Natural killer cell (primary cell): ENCODE results near the gene CALN1. TPM values are rescaled to one million over a fixed set of nuclear protein-coding genes. Genes with fewer than 3 reads are reported as not detected.

Source experiments
- ATAC-seq, 3 donors: fragments of 150-1000 bp in 2 of 3; fragments of 200-7000 bp in 1 of 3; cut with Tn5 transposase; 1 replicate in 1 of 3; 2 replicates in 2 of 3; pipeline ENCODE4 v1.10.0; 2021; ENCODE audit warnings: mild to moderate bottlenecking in 2 of 3, moderate library complexity in 2 of 3
- DNase-seq, 2 donors: peaks; one replicate each; pipeline versions ENCODE4 v3.0.0 to v3.0.0-alpha.2; 2013 to 2021; ENCODE audit warnings: mixed read lengths in 1 of 2
- H3K27ac ChIP-seq: one replicate; pipeline ENCODE4 v1.5.1; 2013; ENCODE audit warnings: mild to moderate bottlenecking, low read length
- H3K27me3 ChIP-seq: one replicate; pipeline ENCODE4 v1.6.1; 2013; ENCODE audit warnings: low read length; ENCODE audit not compliant: control insufficient read depth, insufficient read depth
- H3K36me3 ChIP-seq: one replicate; pipeline ENCODE4 v1.6.1; 2013; ENCODE audit warnings: low read length; ENCODE audit not compliant: control insufficient read depth, insufficient read depth
- H3K4me1 ChIP-seq: one replicate; pipeline ENCODE4 v1.6.1; 2013; ENCODE audit warnings: low read length; ENCODE audit not compliant: control insufficient read depth, insufficient read depth
- H3K4me3 ChIP-seq: one replicate; pipeline ENCODE4 v1.5.1; 2013; ENCODE audit warnings: low read length
- H3K9me3 ChIP-seq: one replicate; pipeline ENCODE4 v1.6.1; 2013; ENCODE audit warnings: low read length; ENCODE audit not compliant: control insufficient read depth, insufficient read depth
- H3K27ac Mint-ChIP-seq, 2 donors: one replicate each; pipeline ENCODE4 v1.8.0; 2022; ENCODE audit warnings: mild to moderate bottlenecking in 2 of 2, mixed read lengths in 2 of 2, moderate library complexity in 1 of 2
- H3K27me3 Mint-ChIP-seq, 2 donors: one replicate each; pipeline ENCODE4 v1.8.0; 2022; ENCODE audit warnings: low read depth in 2 of 2, mixed read lengths in 2 of 2
- H3K36me3 Mint-ChIP-seq: one replicate; pipeline ENCODE4 v1.8.0; 2022; ENCODE audit warnings: mixed read lengths
- H3K4me1 Mint-ChIP-seq, 2 donors: one replicate each; pipeline ENCODE4 v1.8.0; 2022; ENCODE audit warnings: mixed read lengths in 2 of 2
- H3K4me3 Mint-ChIP-seq: one replicate; pipeline ENCODE4 v1.8.0; 2022; ENCODE audit warnings: mild to moderate bottlenecking, moderate library complexity, mixed read lengths
- H3K9me3 Mint-ChIP-seq, 2 donors: one replicate each; pipeline ENCODE4 v1.8.0; 2022; ENCODE audit warnings: mixed read lengths in 2 of 2
- WGBS: methylation state at CpG from one replicate; pipeline ENCODE4 v1.1.7; 2013; ENCODE audit warnings: missing lambda C conversion rate; ENCODE audit not compliant: insufficient coverage; 5-methylcytosine and 5-hydroxymethylcytosine counted together
- intact Hi-C: fragments of 100-400 bp; cut with micrococcal nuclease; formaldehyde crosslinking; loops from one replicate; pipeline ENCODE4 v1.14.2; 2022
- total RNA-seq, 4 donors: library from RNA; stranded (reverse); fragments of 120-200 nt in 1 of 4; gene quantifications; one replicate each; pipeline versions ENCODE4 v1.2.3 to v1.2.4, GENCODE V29; 2013 to 2022
- TF ChIP-seq, protein P1 (sequence below): fragments of 200-600 bp; IDR thresholded peaks from one replicate; pipeline ENCODE4 v1.8.0; 2022; ENCODE audit warnings: antibody characterized with exemption

CALN1 gene
- total RNA-seq, 3 donors from 2014 or later (not counting 1 experiment from before 2014, with no cell fraction given) = 0.18 TPM; not detected in 2

- WGBS = 52% methylated on average over 9 of the region's 9 CpGs
- TF ChIP-seq, protein P1, sequence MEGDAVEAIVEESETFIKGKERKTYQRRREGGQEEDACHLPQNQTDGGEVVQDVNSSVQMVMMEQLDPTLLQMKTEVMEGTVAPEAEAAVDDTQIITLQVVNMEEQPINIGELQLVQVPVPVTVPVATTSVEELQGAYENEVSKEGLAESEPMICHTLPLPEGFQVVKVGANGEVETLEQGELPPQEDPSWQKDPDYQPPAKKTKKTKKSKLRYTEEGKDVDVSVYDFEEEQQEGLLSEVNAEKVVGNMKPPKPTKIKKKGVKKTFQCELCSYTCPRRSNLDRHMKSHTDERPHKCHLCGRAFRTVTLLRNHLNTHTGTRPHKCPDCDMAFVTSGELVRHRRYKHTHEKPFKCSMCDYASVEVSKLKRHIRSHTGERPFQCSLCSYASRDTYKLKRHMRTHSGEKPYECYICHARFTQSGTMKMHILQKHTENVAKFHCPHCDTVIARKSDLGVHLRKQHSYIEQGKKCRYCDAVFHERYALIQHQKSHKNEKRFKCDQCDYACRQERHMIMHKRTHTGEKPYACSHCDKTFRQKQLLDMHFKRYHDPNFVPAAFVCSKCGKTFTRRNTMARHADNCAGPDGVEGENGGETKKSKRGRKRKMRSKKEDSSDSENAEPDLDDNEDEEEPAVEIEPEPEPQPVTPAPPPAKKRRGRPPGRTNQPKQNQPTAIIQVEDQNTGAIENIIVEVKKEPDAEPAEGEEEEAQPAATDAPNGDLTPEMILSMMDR = no peak
- H3K4me3 Mint-ChIP-seq = no peak overlapping the region
- ATAC-seq = no peak
- H3K4me3 ChIP-seq = no peak overlapping the region
- no peaks in the 10 kb centered on the region for H3K4me1 ChIP-seq
- intact Hi-C loops = no loop called here
- no peaks in the 10 kb centered on the region for H3K36me3 Mint-ChIP-seq
- no peak overlapping the region for H3K27ac ChIP-seq
- peaks cover 2 to 3% of the 10 kb centered on the region in 2 donors for H3K9me3 Mint-ChIP-seq
- DNase-seq = no peak
- no peaks in the 10 kb centered on the region for H3K9me3 ChIP-seq
- H3K36me3 ChIP-seq = no peaks in the 10 kb centered on the region
- peaks cover 10 to 15% of the 10 kb centered on the region in 2 donors for H3K27me3 Mint-ChIP-seq
- H3K27me3 ChIP-seq = no peaks in the 10 kb centered on the region
- no peak overlapping the region for H3K27ac Mint-ChIP-seq
- H3K4me1 Mint-ChIP-seq = no peaks in the 10 kb centered on the region
These were observed 658.0 kb downstream of the CALN1 start for GRCh38 chr7:71753956-71754664.

GRCh38 chr7:71753236-71753635, 658.9 kb downstream of the CALN1 start:
- Mint-ChIP-seq H3K27ac (no peak overlapping the region), H3K27me3 (peaks cover 10 to 20% of the 10 kb centered on the region in 2 donors), H3K36me3 (no peaks in the 10 kb centered on the region), H3K9me3 (peaks cover 2 to 5% of the 10 kb centered on the region in 2 donors), H3K4me1 (no peaks in the 10 kb centered on the region), H3K4me3 (no peak overlapping the region)
- no peak overlapping the region for H3K27ac ChIP-seq
- DNase-seq = no peak
- no peak for ATAC-seq
- no peaks in the 10 kb centered on the region for H3K27me3 ChIP-seq
- H3K4me3 ChIP-seq = no peak overlapping the region
- H3K9me3 ChIP-seq = no peaks in the 10 kb centered on the region
- TF ChIP-seq, protein P1 = no peak
- WGBS = 90% methylated on average over 2 of the region's 2 CpGs
- no peaks in the 10 kb centered on the region for H3K36me3 ChIP-seq
- intact Hi-C loops = no loop called here
- no peaks in the 10 kb centered on the region for H3K4me1 ChIP-seq

DNA sequence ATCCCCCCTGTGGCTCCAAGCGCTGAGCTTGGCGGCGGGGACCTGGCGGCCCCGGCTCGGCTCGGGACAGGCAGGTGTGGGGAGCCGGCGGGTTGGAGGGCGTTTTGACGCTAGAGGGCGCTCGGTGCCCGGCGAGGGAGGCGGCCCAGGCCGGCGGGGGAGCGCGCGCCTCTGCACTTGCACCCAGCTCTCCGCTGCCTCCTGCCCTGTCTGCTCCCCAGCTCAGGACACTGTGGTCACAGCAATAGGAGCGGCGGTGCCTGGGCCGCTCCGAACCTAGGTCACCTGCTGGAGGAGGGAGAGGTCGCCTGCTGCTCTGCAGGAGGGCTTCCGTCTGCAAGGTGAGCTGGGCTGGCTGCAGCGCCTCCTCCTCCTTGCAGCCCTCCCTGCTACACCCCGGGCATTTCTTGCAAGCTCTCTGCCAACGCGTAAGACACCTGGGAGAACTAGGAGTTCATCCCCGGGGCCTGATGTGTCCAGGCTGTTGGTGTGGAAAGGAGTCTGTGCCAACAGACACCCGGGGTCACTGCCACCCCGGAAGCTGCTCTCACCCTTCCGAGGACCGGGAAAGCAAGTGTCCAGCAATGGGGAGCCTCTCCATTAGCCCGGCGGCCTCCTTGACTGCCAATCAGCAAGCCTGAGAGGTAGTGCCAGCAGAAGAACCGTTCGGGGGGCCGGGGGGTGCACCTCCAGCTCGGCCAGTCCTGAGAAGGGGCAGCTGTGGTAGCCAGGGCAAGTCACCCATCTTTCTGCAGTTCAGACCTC, 659.8 kb downstream of the CALN1 start:
- H3K27me3 Mint-ChIP-seq = peaks cover 10 to 20% of the 10 kb centered on the region in 2 donors
- H3K4me3 ChIP-seq = no peak overlapping the region
- intact Hi-C loops = no loop called here
- H3K4me1 Mint-ChIP-seq = no peaks in the 10 kb centered on the region
- no peaks in the 10 kb centered on the region for H3K36me3 Mint-ChIP-seq
- peaks cover 2 to 3% of the 10 kb centered on the region in 2 donors for H3K9me3 Mint-ChIP-seq
- no peak overlapping the region for H3K4me3 Mint-ChIP-seq
- no peaks in the 10 kb centered on the region for H3K4me1 ChIP-seq
- H3K9me3 ChIP-seq = no peaks in the 10 kb centered on the region
- TF ChIP-seq, protein P1 = no peak
- WGBS = 19% methylated on average over 43 of the region's 43 CpGs
- H3K36me3 ChIP-seq = no peaks in the 10 kb centered on the region
- ATAC-seq = peak in 1 of 3 donors; percentile 52
- H3K27ac ChIP-seq = no peak overlapping the region
- H3K27me3 ChIP-seq = no peaks in the 10 kb centered on the region
- no peak overlapping the region for H3K27ac Mint-ChIP-seq
- peak in 1 of 2 donors; percentile 17 for DNase-seq
